Lower lobe of right lung (tissue), 2 donors: ENCODE measurements around the gene ATCAY. TPM values are rescaled to one million over a fixed set of nuclear protein-coding genes. Genes with fewer than 3 reads are reported as not detected.

ENCODE experiments used
- ATAC-seq, 2 donors: fragments of 200-7000 bp; cut with Tn5 transposase; one replicate each; pipeline ENCODE4 v1.9.1; 2020 to 2022; ENCODE audit warnings: mild to moderate bottlenecking in 2 of 2, moderate library complexity in 2 of 2
- DNase-seq: peaks from one replicate; pipeline ENCODE4 v3.0.0-alpha.2; 2020
- H3K27ac ChIP-seq: fragments of 200-600 bp; one replicate; pipeline ENCODE4 v1.8.0; 2022
- H3K27me3 ChIP-seq: fragments of 200-600 bp; one replicate; pipeline ENCODE4 v1.8.0; 2022; ENCODE audit warnings: low read depth
- H3K36me3 ChIP-seq: fragments of 200-600 bp; one replicate; pipeline ENCODE4 v1.8.0; 2022; ENCODE audit warnings: mild to moderate bottlenecking
- H3K4me1 ChIP-seq: fragments of 200-600 bp; one replicate; pipeline ENCODE4 v1.8.0; 2022
- H3K4me3 ChIP-seq: fragments of 200-600 bp; one replicate; pipeline ENCODE4 v1.8.0; 2022; ENCODE audit warnings: mild to moderate bottlenecking
- H3K9me3 ChIP-seq: fragments of 200-600 bp; one replicate; pipeline ENCODE4 v1.8.0; 2022
- CTCF ChIP-seq: fragments of 200-600 bp; IDR thresholded peaks from one replicate; pipeline ENCODE4 v1.8.0; 2022; ENCODE audit warnings: antibody characterized with exemption, mild to moderate bottlenecking
- intact Hi-C: fragments of 100-400 bp; cut with DNase I; formaldehyde crosslinking; loops from one replicate; pipeline ENCODE4 v1.11.0; 2022
- long read RNA-seq: library from polyadenylated mRNA; unstranded; transcript quantifications from one replicate; pipeline ENCODE4 v2.0.0, GENCODE V29; 2021
- total RNA-seq: library from RNA; stranded (reverse); fragmentation: NEBNext Ultra II Directional; extraction: Animal tissue kit (Norgen Biotek cat#: 25700); gene quantifications from one replicate; pipeline ENCODE4 v1.2.1, GENCODE V29; 2021
- donor health status: DM: no; HTN: yes; CAD: no; lungs with severe emphysema.

Gene ATCAY
- total RNA-seq = not detected
- long read RNA-seq, partial matches to known transcripts = 0 of 1 reads
- long read RNA-seq, other reads (novel, unspliced or antisense) = 1 of 1 reads

GRCh38 chr19:3880471-3881271 lies at the start of gene ATCAY:
ATCAY (plus strand) TSS chr19:3880685; CDS start chr19:3885768, 5,083 bp downstream.
- no peak for ATAC-seq
- H3K4me3 ChIP-seq = no peak within 1 kb of the TSS
- H3K27ac ChIP-seq = no peak within 1 kb of the TSS
- no peak for TF ChIP-seq CTCF
- no peaks in the 10 kb centered on the region for H3K9me3 ChIP-seq
- DNase-seq = no peak
- intact Hi-C loops = no loop called here
- H3K36me3 ChIP-seq = no peaks in the 10 kb centered on the region
- H3K27me3 ChIP-seq = peaks cover 71% of the 10 kb centered on the region
- no peaks in the 10 kb centered on the region for H3K4me1 ChIP-seq

- H3K4me3 ChIP-seq = no peak overlapping the region
- no peak for TF ChIP-seq CTCF
- peaks cover 25% of the 10 kb centered on the region for H3K27me3 ChIP-seq
- H3K27ac ChIP-seq = no peak overlapping the region
- intact Hi-C loops = no loop called here
- no peaks in the 10 kb centered on the region for H3K9me3 ChIP-seq
- H3K4me1 ChIP-seq = no peaks in the 10 kb centered on the region
- no peaks in the 10 kb centered on the region for H3K36me3 ChIP-seq
- no peak for DNase-seq
- ATAC-seq = no peak
Observed at GRCh38 chr19:3831601-3832000, 48.9 kb upstream of the ATCAY start.

- TF ChIP-seq CTCF = no peak
- no peak for ATAC-seq
Observed at GRCh38 chr19:3832001-3832400, 48.5 kb upstream of the ATCAY start.

GRCh38 chr19:3833578-3834348 lies 46.7 kb upstream of the ATCAY start:
- Histone ChIP-seq H3K27ac (no peak overlapping the region), H3K4me3 (no peak overlapping the region), H3K36me3 (no peaks in the 10 kb centered on the region), H3K9me3 (no peaks in the 10 kb centered on the region), H3K27me3 (peaks cover 27% of the 10 kb centered on the region), H3K4me1 (no peaks in the 10 kb centered on the region)
- no peak for TF ChIP-seq CTCF
- no peak for ATAC-seq
- intact Hi-C loops = no loop called here
- no peak for DNase-seq

More at GRCh38 chr19:3832001-3832400, 48.5 kb upstream of the ATCAY start:
- Histone ChIP-seq H3K9me3 (no peaks in the 10 kb centered on the region), H3K36me3 (no peaks in the 10 kb centered on the region), H3K4me3 (no peak overlapping the region), H3K4me1 (no peaks in the 10 kb centered on the region), H3K27me3 (peaks cover 25% of the 10 kb centered on the region), H3K27ac (no peak overlapping the region)
- intact Hi-C loops = no loop called here
- DNase-seq = no peak

GRCh38 chr19:3834349-3835054 lies 46.0 kb upstream of the ATCAY start:
- TF ChIP-seq CTCF = no peak
- Histone ChIP-seq H3K36me3 (no peaks in the 10 kb centered on the region), H3K27me3 (peaks cover 28% of the 10 kb centered on the region), H3K27ac (no peak overlapping the region), H3K9me3 (no peaks in the 10 kb centered on the region), H3K4me3 (no peak overlapping the region), H3K4me1 (no peaks in the 10 kb centered on the region)
- ATAC-seq (no peak), DNase-seq (no peak)
- intact Hi-C loops = no loop called here
